ENCODE measurements around the gene COX5A. TPM values are rescaled to one million over a fixed set of nuclear protein-coding genes. Genes with fewer than 3 reads are reported as not detected.

The COX5A gene
- total and polyA plus RNA-seq, 2 of the 13 experiments (the other 11 are each of a cell fraction or from before 2014, with no cell fraction given): 158 to 218 TPM

GRCh38 chr15:74890665-74890960 lies 47.3 kb downstream of the COX5A start:
- H3K79me2 ChIP-seq (ENCODE audit: insufficient read depth, low read length): peaks cover 11% of the 10 kb centered on the region
- intact Hi-C loops (cut with micrococcal nuclease; ENCODE audit: unreplicated experiment) (no loop called here), in situ Hi-C loops (cut with HindIII; ENCODE audit: extremely low pct_ligation_motif_present, low pct_unique_long_range_greater_than_20kb) (no loop called here)
- ATAC-seq (no peak), DNase-seq (ENCODE audit: low spot score) (no peak), FAIRE-seq (no peak)
- H3K9ac ChIP-seq (ENCODE audit: insufficient read depth, low read depth, low read length): peak overlapping the region; percentile 95
- POLR2A ChIA-PET: interaction anchor here (1.2 to 3.3 kb wide), 3 partner anchors 10 to 16 kb away, joined by 3 to 23 read pairs (median 21); partner anchors contain the start of gene FAM219B
- H3K4me1 ChIP-seq (ENCODE audit: insufficient read depth, low read length): peaks cover 27% of the 10 kb centered on the region
- peak overlapping the region; percentile 84 for H3K4me2 ChIP-seq (ENCODE audit: low read depth, low read length)
- H3K9me3 ChIP-seq (ENCODE audit: low read length): no peaks in the 10 kb centered on the region
- H2AFZ ChIP-seq (ENCODE audit: low read length): no peak overlapping the region
- BruUV-seq (replicated peaks): no TSS peak
- H3K4me3 ChIP-seq (replicated peaks in 1 of 3; ENCODE audit: insufficient read depth in 1 of 3, low read depth in 2 of 3, low read length in 3 of 3): peak overlapping the region; percentile 73 to 99 (median 94)
- H4K20me1 ChIP-seq (ENCODE audit: insufficient read depth, low read length): no peaks in the 10 kb centered on the region; the same call in 1 of the 2 replicates
- TF ChIP-seq ZNF784 (CRISPR knock-in tag; IDR thresholded peaks at IDR 0.05; ENCODE audit: borderline replicate concordance) (peak; percentile 5; the same call in 1 of the 2 replicates), LCORL (IDR thresholded peaks at IDR 0.05) (no peak), LCORL (CRISPR knock-in tag; IDR thresholded peaks at IDR 0.05) (0 out of 2 replicates have a peak, but pooled peaks have one; percentile 15), SNAPC4 (CRISPR knock-in tag; IDR thresholded peaks at IDR 0.05) (no peak), ZNF558 (CRISPR knock-in tag; IDR thresholded peaks at IDR 0.05; ENCODE audit: borderline replicate concordance) (0 out of 2 replicates have a peak, but pooled peaks have one; percentile 45), ZNF850 (CRISPR knock-in tag; conservative IDR thresholded peaks at IDR 0.05) (no peak), WIZ (CRISPR knock-in tag; IDR thresholded peaks at IDR 0.05) (no peak), ZFP37 (CRISPR knock-in tag; IDR thresholded peaks at IDR 0.05; ENCODE audit: borderline replicate concordance) (no peak), ZFP36L2 (CRISPR knock-in tag; IDR thresholded peaks at IDR 0.05) (no peak), GPN1 (CRISPR knock-in tag; IDR thresholded peaks at IDR 0.05; ENCODE audit: borderline replicate concordance) (no peak)
- H3K36me3 ChIP-seq (replicated peaks in 1 of 2; ENCODE audit: control insufficient read depth in 1 of 2, insufficient read depth in 2 of 2, low read length in 2 of 2): peaks cover 11 to 15% of the 10 kb centered on the region in 2 experiments; a peak in 4 of 5 replicates
- H3K27me3 ChIP-seq (ENCODE audit: control insufficient read depth in 1 of 2, insufficient read depth in 2 of 2, low read length in 2 of 2): no peaks in the 10 kb centered on the region; a peak in 1 of 5 replicates
- 0% methylated on average over 1 of the region's 1 CpG for WGBS (ENCODE audit: low lambda C conversion rate)
- peak overlapping the region; percentile 70 for H3K27ac ChIP-seq (ENCODE audit: extremely low read length, insufficient read depth, low read length)
- CTCF ChIA-PET (ENCODE audit: low intra/inter-chr PET ratio, low total read pairs): no interaction called here

Data from HepG2 (cell line).